Measurements from ENCODE around the gene MTCP1. TPM values are rescaled to one million over a fixed set of nuclear protein-coding genes. Genes with fewer than 3 reads are reported as not detected.

MTCP1 gene
- total and polyA plus RNA-seq, 8 donors = 2.8 to 42.2 (median 15.5) TPM

GRCh38 chrX:155070038-155070437, 898 bp downstream of the MTCP1 start:
- TF ChIP-seq CTCF (IDR thresholded peaks at IDR 0.05) (no peak), POLR2A (IDR thresholded peaks at IDR 0.05) (no peak), EP300 (IDR thresholded peaks at IDR 0.05) (no peak), POLR2AphosphoS5 (IDR thresholded peaks at IDR 0.05) (no peak)
- peak overlapping the region in 4 of 5 donors; percentile 89 to 91 (median 90) for H3K27ac ChIP-seq
- peak overlapping the region; percentile 44 to 64 (median 55) for H3K4me3 ChIP-seq
- peaks cover 0 to 36% (median 15%) of the 10 kb centered on the region in 4 donors for H3K4me1 ChIP-seq
- 2 to 46% (median 3%) methylated on average over 12 of the region's 12 CpGs for WGBS, 5 donors
- intact Hi-C loops (cut with DNase I; ENCODE audit: low total_unique reads) = no loop called here
- no peaks in the 10 kb centered on the region for H3K27me3 ChIP-seq
- no peaks in the 10 kb centered on the region for H3K36me3 ChIP-seq
- peaks cover 0 to 4% (median 0%) of the 10 kb centered on the region in 4 donors for H3K9me3 ChIP-seq
- DNase-seq = peak in 1 of 2 donors; percentile 12

GRCh38 chrX:155069414-155069813, 1.5 kb downstream of the MTCP1 start:
- TF ChIP-seq EP300 (IDR thresholded peaks at IDR 0.05) (no peak), CTCF (IDR thresholded peaks at IDR 0.05) (no peak), POLR2A (IDR thresholded peaks at IDR 0.05) (no peak), POLR2AphosphoS5 (IDR thresholded peaks at IDR 0.05) (no peak)
- H3K27me3 ChIP-seq = no peaks in the 10 kb centered on the region
- intact Hi-C loops (cut with DNase I; ENCODE audit: low total_unique reads) = no loop called here

GRCh38 chrX:155068165-155068564, 2.8 kb downstream of the MTCP1 start:
- intact Hi-C loops (cut with DNase I; ENCODE audit: low total_unique reads) = no loop called here
- WGBS, 5 donors = 53 to 83% (median 72%) methylated on average over 1 of the region's 1 CpG
- no peak for DNase-seq
- Histone ChIP-seq H3K27ac (no peak overlapping the region), H3K36me3 (no peaks in the 10 kb centered on the region), H3K4me3 (no peak overlapping the region), H3K4me1 (peaks cover 0 to 31% (median 14%) of the 10 kb centered on the region in 4 donors), H3K9me3 (peaks cover 0 to 4% (median 0%) of the 10 kb centered on the region in 4 donors), H3K27me3 (no peaks in the 10 kb centered on the region)
- TF ChIP-seq CTCF (IDR thresholded peaks at IDR 0.05) (no peak), POLR2A (IDR thresholded peaks at IDR 0.05) (no peak), POLR2AphosphoS5 (IDR thresholded peaks at IDR 0.05) (no peak), EP300 (IDR thresholded peaks at IDR 0.05) (no peak)

More at GRCh38 chrX:155069414-155069813, 1.5 kb downstream of the MTCP1 start:
- DNase-seq = no peak
- Histone ChIP-seq H3K4me1 (peaks cover 0 to 36% (median 15%) of the 10 kb centered on the region in 4 donors), H3K27ac (no peak overlapping the region), H3K9me3 (peaks cover 0 to 4% (median 0%) of the 10 kb centered on the region in 4 donors), H3K36me3 (no peaks in the 10 kb centered on the region), H3K4me3 (peak overlapping the region in 3 of 4 donors; percentile 44 to 64 (median 55))
- WGBS, 5 donors = 47 to 85% (median 75%) methylated on average over 1 of the region's 1 CpG

- no peak overlapping the region for H3K4me3 ChIP-seq
- DNase-seq = no peak
- TF ChIP-seq POLR2A (IDR thresholded peaks at IDR 0.05) = no peak
- no peak for TF ChIP-seq CTCF (IDR thresholded peaks at IDR 0.05)
- no peak for TF ChIP-seq POLR2AphosphoS5 (IDR thresholded peaks at IDR 0.05)
- TF ChIP-seq EP300 (IDR thresholded peaks at IDR 0.05) = no peak
- peaks cover 0 to 16% (median 9%) of the 10 kb centered on the region in 4 donors for H3K36me3 ChIP-seq
- no peak overlapping the region for H3K27ac ChIP-seq
- no peaks in the 10 kb centered on the region for H3K27me3 ChIP-seq
- 75 to 88% (median 85%) methylated on average over 8 of the region's 8 CpGs for WGBS, 5 donors
- peaks cover 0 to 19% (median 9%) of the 10 kb centered on the region in 4 donors for H3K4me1 ChIP-seq
- intact Hi-C loops (cut with DNase I; ENCODE audit: low total_unique reads) = no loop called here
- no peaks in the 10 kb centered on the region for H3K9me3 ChIP-seq
These were observed 5.8 kb downstream of the MTCP1 start for GRCh38 chrX:155065035-155065734.

Measured in stomach (tissue), 9 donors.